ENCODE measurements around the gene AMN1. TPM values are rescaled to one million over a fixed set of nuclear protein-coding genes. Genes with fewer than 3 reads are reported as not detected.

The AMN1 gene
- total and polyA plus RNA-seq, 2 of the 13 experiments (the other 11 are each of a cell fraction or from before 2014, with no cell fraction given): 7.5 to 26.5 TPM

GRCh38 chr12:31715283-31715825 lies 13.5 kb downstream of the AMN1 start (continued):
- TF ChIP-seq ZNF547 (CRISPR knock-in tag; IDR thresholded peaks at IDR 0.05) (no peak), ZSCAN31 (CRISPR knock-in tag; IDR thresholded peaks at IDR 0.05; ENCODE audit: low read depth) (no peak), ZFP91 (CRISPR knock-in tag; IDR thresholded peaks at IDR 0.05; ENCODE audit: borderline replicate concordance) (no peak), ZGPAT (CRISPR knock-in tag; IDR thresholded peaks at IDR 0.05) (no peak), ZNF691 (CRISPR knock-in tag; IDR thresholded peaks at IDR 0.05; ENCODE audit: borderline replicate concordance, low read depth) (no peak), NCOA2 (CRISPR knock-in tag; IDR thresholded peaks at IDR 0.05) (no peak), POLR2AphosphoS2 (IDR thresholded peaks at IDR 0.05; ENCODE audit: low read depth, low read length) (no peak), HOMEZ (CRISPR knock-in tag; IDR thresholded peaks at IDR 0.05; ENCODE audit: low read depth) (peak; percentile 19; the same call in 1 of the 2 replicates), ZNF292 (CRISPR knock-in tag; IDR thresholded peaks at IDR 0.05; ENCODE audit: borderline replicate concordance, low read depth) (0 out of 2 replicates have a peak, but pooled peaks have one; percentile 31), KLF11 (CRISPR knock-in tag; IDR thresholded peaks at IDR 0.05) (no peak), NFE2L2 (IDR thresholded peaks at IDR 0.05; ENCODE audit: low read length) (no peak), ZNF264 (CRISPR knock-in tag; IDR thresholded peaks at IDR 0.05) (0 out of 2 replicates have a peak, but pooled peaks have one; percentile 50), RBM22 (optimal IDR thresholded peaks at IDR 0.05; ENCODE audit: low read length) (no peak), CEBPB (IDR thresholded peaks at IDR 0.05; ENCODE audit: borderline replicate concordance, low read depth, low read length) (no peak), HMG20A (CRISPR knock-in tag; IDR thresholded peaks at IDR 0.05; ENCODE audit: borderline replicate concordance) (no peak; the same call in 1 of the 2 replicates), ZNF749 (CRISPR knock-in tag; IDR thresholded peaks at IDR 0.05; ENCODE audit: borderline replicate concordance) (no peak), MXI1 (IDR thresholded peaks at IDR 0.05; ENCODE audit: borderline replicate concordance, low read depth, low read length) (no peak), ZNF3 (CRISPR knock-in tag; IDR thresholded peaks at IDR 0.05) (no peak), ZFYVE20 (CRISPR knock-in tag; IDR thresholded peaks at IDR 0.05; ENCODE audit: borderline replicate concordance, low read depth) (no peak), ZBTB8A (CRISPR knock-in tag; IDR thresholded peaks at IDR 0.05; ENCODE audit: borderline replicate concordance, low read depth) (no peak), ELK4 (CRISPR knock-in tag; IDR thresholded peaks at IDR 0.05; ENCODE audit: borderline replicate concordance) (no peak), TFDP1 (CRISPR knock-in tag; IDR thresholded peaks at IDR 0.05; ENCODE audit: borderline replicate concordance) (no peak), SOX6 (IDR thresholded peaks at IDR 0.05) (no peak), SOX6 (CRISPR knock-in tag; IDR thresholded peaks at IDR 0.05) (0 out of 2 replicates have a peak, but pooled peaks have one; percentile 32)

Measured in HepG2 (cell line).